ENCODE results near the gene E2F3. TPM values are rescaled to one million over a fixed set of nuclear protein-coding genes. Genes with fewer than 3 reads are reported as not detected.

E2F3 gene
- total RNA-seq, 1 experiment from 2014 or later, result 35.7 TPM

- peaks cover 5% of the 10 kb centered on the region; the same call in 1 of the 2 replicates for H3K79me2 ChIP-seq (ENCODE audit: insufficient read depth, low read length)
- no peaks in the 10 kb centered on the region for H3K4me1 ChIP-seq (ENCODE audit: insufficient read depth, low read length)
- H2BK12ac ChIP-seq (ENCODE audit: insufficient read length, low read depth, low read length), result no peak overlapping the region
- Mint-ChIP-seq H3K27me3 (ENCODE audit: low read depth) (peaks cover 14% of the 10 kb centered on the region), H3K4me1 (peaks cover 9 to 12% of the 10 kb centered on the region in 2 experiments; a peak in 3 of 4 replicates), H3K4me3 (no peak overlapping the region), H3K9me3 (no peaks in the 10 kb centered on the region), H3K36me3 (ENCODE audit: insufficient read depth in 1 of 3, low read depth in 3 of 3) (peaks cover 0 to 2% (median 0%) of the 10 kb centered on the region in 3 experiments; a peak in 2 of 7 replicates), H3K27ac (no peak overlapping the region)
- no CpG with 5 or more reads among the region's 2 CpGs for WGBS (ENCODE audit: extremely low coverage, insufficient read length, low lambda C conversion rate)
- TF ChIP-seq, protein P1, sequence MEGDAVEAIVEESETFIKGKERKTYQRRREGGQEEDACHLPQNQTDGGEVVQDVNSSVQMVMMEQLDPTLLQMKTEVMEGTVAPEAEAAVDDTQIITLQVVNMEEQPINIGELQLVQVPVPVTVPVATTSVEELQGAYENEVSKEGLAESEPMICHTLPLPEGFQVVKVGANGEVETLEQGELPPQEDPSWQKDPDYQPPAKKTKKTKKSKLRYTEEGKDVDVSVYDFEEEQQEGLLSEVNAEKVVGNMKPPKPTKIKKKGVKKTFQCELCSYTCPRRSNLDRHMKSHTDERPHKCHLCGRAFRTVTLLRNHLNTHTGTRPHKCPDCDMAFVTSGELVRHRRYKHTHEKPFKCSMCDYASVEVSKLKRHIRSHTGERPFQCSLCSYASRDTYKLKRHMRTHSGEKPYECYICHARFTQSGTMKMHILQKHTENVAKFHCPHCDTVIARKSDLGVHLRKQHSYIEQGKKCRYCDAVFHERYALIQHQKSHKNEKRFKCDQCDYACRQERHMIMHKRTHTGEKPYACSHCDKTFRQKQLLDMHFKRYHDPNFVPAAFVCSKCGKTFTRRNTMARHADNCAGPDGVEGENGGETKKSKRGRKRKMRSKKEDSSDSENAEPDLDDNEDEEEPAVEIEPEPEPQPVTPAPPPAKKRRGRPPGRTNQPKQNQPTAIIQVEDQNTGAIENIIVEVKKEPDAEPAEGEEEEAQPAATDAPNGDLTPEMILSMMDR (conservative IDR thresholded peaks at IDR 0.05), result no peak
- no peak for DNase-seq
- no peak overlapping the region for H4K91ac ChIP-seq (ENCODE audit: insufficient read length, low read depth, low read length)
- H3K18ac ChIP-seq (ENCODE audit: insufficient read length, low read depth, low read length), result no peak overlapping the region
- H3T11ph ChIP-seq (ENCODE audit: low read length), result no peak overlapping the region
- H4K5ac ChIP-seq (ENCODE audit: insufficient read length, low read depth, low read length), result no peak overlapping the region
- H3K23me2 ChIP-seq (ENCODE audit: insufficient read length, low read depth, low read length, poor library complexity, severe bottlenecking), result peaks cover 11% of the 10 kb centered on the region
- H4K20me1 ChIP-seq (ENCODE audit: control insufficient read depth, insufficient read depth, insufficient read length), result no peaks in the 10 kb centered on the region
- no peak overlapping the region for H3K4me2 ChIP-seq (ENCODE audit: insufficient read depth, insufficient read length, low read length)
- no peak overlapping the region for H4K8ac ChIP-seq (replicated peaks; ENCODE audit: insufficient read length, low read depth, low read length)
- no peak overlapping the region for H2BK15ac ChIP-seq (ENCODE audit: low read depth, low read length)
- no peak overlapping the region for H3K27ac ChIP-seq (ENCODE audit: insufficient read length, low read depth, low read length)
- H3K23ac ChIP-seq (ENCODE audit: insufficient read length, low read depth, low read length), result no peak overlapping the region
- no peak overlapping the region for H2AK5ac ChIP-seq (ENCODE audit: insufficient read length, low read length)
- no peak overlapping the region for H2BK20ac ChIP-seq (ENCODE audit: low read depth, low read length, poor library complexity, severe bottlenecking)
- H3K4ac ChIP-seq (ENCODE audit: low read depth, low read length), result no peak overlapping the region
- H3K9me3 ChIP-seq (ENCODE audit: control insufficient read depth, low read depth, low read length), result no peaks in the 10 kb centered on the region
- H3K79me1 ChIP-seq (ENCODE audit: insufficient read depth, low read depth, low read length, poor library complexity, severe bottlenecking), result no peaks in the 10 kb centered on the region
- H3K9ac ChIP-seq (ENCODE audit: extremely low read depth, insufficient read length, low read length), result no peak overlapping the region
- no peak overlapping the region for H2BK5ac ChIP-seq (ENCODE audit: insufficient read length, low read length)
- H3K14ac ChIP-seq (ENCODE audit: insufficient read depth, low read length), result no peak overlapping the region
- no peak overlapping the region for H3K56ac ChIP-seq (ENCODE audit: insufficient read length, low read depth, low read length)
- no peak overlapping the region for H2AFZ ChIP-seq (ENCODE audit: low read length)
- no peaks in the 10 kb centered on the region for H3K27me3 ChIP-seq (ENCODE audit: insufficient read depth, low read length)
- no peak overlapping the region for H2BK120ac ChIP-seq (ENCODE audit: low read depth, low read length, poor library complexity, severe bottlenecking)
Observed at GRCh38 chr6:20399518-20399917, 2.2 kb upstream of the E2F3 start.

All from H9 (cell line).